Measurements from ENCODE around the gene PDE11A.

DNA sequence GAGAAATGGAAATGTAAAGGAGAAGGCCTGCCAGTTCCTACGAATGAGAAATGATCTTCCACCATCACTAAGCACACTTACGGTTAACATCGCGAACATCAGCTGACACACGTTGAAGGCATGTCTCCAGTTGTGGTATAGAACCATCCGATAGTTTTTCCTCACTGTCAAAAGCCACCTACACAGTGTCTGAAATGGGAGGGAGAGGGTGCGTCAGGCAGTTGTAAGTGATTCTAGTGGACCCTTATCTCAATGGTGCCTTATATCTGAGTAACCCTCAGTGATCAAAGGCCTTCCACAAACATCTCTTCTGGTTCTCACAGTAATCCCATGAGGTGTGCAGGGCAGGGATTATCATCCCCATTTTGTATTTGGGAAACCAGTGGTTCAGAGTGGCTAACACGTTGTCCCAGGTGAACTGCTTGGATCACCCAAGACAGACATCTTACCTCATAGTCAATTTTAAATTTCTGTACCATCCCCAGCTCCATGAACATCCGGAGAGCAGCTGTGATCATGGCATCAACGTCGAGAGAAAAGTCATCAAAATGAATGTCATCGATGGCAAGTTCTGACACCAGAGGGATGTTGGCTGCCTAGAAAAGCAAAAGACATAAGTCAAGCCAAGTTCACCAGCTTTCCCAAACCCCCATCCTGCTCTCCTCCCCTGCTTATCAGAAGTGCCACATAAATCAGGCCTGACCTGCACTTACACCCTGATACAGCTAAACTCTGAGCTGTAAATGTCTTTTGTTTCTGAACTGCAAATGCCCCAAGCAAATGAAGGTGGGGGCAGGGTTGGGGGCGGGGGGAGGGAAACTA, 344.8 kb downstream of the PDE11A start:
- TF ChIP-seq, protein P1, sequence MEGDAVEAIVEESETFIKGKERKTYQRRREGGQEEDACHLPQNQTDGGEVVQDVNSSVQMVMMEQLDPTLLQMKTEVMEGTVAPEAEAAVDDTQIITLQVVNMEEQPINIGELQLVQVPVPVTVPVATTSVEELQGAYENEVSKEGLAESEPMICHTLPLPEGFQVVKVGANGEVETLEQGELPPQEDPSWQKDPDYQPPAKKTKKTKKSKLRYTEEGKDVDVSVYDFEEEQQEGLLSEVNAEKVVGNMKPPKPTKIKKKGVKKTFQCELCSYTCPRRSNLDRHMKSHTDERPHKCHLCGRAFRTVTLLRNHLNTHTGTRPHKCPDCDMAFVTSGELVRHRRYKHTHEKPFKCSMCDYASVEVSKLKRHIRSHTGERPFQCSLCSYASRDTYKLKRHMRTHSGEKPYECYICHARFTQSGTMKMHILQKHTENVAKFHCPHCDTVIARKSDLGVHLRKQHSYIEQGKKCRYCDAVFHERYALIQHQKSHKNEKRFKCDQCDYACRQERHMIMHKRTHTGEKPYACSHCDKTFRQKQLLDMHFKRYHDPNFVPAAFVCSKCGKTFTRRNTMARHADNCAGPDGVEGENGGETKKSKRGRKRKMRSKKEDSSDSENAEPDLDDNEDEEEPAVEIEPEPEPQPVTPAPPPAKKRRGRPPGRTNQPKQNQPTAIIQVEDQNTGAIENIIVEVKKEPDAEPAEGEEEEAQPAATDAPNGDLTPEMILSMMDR (IDR thresholded peaks at IDR 0.05), result no peak
- TF ChIP-seq EP300 (IDR thresholded peaks at IDR 0.05; ENCODE audit: low read depth) (no peak), POLR2AphosphoS5 (IDR thresholded peaks at IDR 0.05) (no peak)

Data from transverse colon (tissue), 4 donors.